PC-9 (cell line): Measurements from ENCODE around the gene SLC22A1.

Experiments used
- CTCF ChIP-seq: fragments of 200-600 bp; sonication (generic); conservative IDR thresholded peaks from 2 replicates; pipeline ENCODE4 v1.6.1; 2017; ENCODE audit warnings: mixed run types, antibody characterized with exemption, mild to moderate bottlenecking, moderate library complexity
- EZH2 ChIP-seq: fragments of 200-600 bp; sonication (generic); IDR thresholded peaks from 2 replicates; pipeline ENCODE4 v1.8.0; 2017; ENCODE audit warnings: antibody characterized with exemption, low read depth

- TF ChIP-seq CTCF (peak; percentile 45; the same call in 1 of the 2 replicates), EZH2 (no peak)
Measured at GRCh38 chr6:160102956-160103824, 18.4 kb upstream of the SLC22A1 start.
